HG03457 (cell line): ENCODE results near the gene TNFRSF1A.

ENCODE experiments used
- ATAC-seq: cut with Tn5 transposase; IDR thresholded peaks from one replicate; pipeline ENCODE4 v1.9.1; 2021; ENCODE audit warnings: moderate number of reproducible peaks; ENCODE audit not compliant: unreplicated experiment

The TNFRSF1A gene

GRCh38 chr12:6279631-6280030 is 62.2 kb downstream of the TNFRSF1A start:
- no peak for ATAC-seq

DNA sequence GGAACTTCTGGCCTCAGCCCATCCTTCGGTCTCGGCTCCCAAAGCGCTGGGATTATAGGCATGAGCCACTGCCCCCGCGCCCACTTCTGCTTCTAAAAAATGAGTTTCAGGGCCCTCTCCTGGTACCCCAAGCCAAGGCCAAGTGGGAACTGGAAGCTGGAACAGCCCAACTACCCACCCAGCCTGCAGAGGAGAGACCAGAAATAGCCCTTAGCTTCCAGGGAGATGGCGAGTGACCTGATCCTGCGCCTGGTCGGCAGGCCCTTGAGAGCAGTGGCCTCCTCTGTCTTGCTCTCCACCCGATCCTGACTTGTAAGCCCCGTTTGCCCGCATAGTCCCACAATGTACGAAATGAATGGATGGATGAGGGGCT is 62.6 kb downstream of the TNFRSF1A start:
- ATAC-seq: no peak
